Lower leg skin (tissue), 3 donors: ENCODE measurements around the gene DTNBP1.

ENCODE experiments used
- CTCF ChIP-seq, 3 donors: fragments of 450-650 bp; IDR thresholded peaks; one replicate each; pipeline ENCODE4 v1.5.1; 2016; ENCODE audit warnings: antibody characterized with exemption in 3 of 3, mild to moderate bottlenecking in 3 of 3, moderate library complexity in 2 of 3
- POLR2A ChIP-seq, 2 donors: fragments of 450-650 bp; IDR thresholded peaks; one replicate each; pipeline ENCODE4 v1.6.1; 2016 to 2017; ENCODE audit warnings: antibody characterized with exemption in 2 of 2, mild to moderate bottlenecking in 1 of 2, moderate library complexity in 1 of 2

- no peak for TF ChIP-seq CTCF (IDR thresholded peaks at IDR 0.05)
- no peak for TF ChIP-seq POLR2A (IDR thresholded peaks at IDR 0.05)
Measured at GRCh38 chr6:15523679-15524630, 138.9 kb downstream of the DTNBP1 start.
